HG03045 (cell line): ENCODE results near the gene KCNJ14.

Experiments
- ATAC-seq: cut with Tn5 transposase; IDR thresholded peaks from one replicate; pipeline ENCODE4 v1.9.1; 2021; ENCODE audit warnings: mild to moderate bottlenecking, moderate library complexity; ENCODE audit not compliant: unreplicated experiment

KCNJ14 gene

DNA sequence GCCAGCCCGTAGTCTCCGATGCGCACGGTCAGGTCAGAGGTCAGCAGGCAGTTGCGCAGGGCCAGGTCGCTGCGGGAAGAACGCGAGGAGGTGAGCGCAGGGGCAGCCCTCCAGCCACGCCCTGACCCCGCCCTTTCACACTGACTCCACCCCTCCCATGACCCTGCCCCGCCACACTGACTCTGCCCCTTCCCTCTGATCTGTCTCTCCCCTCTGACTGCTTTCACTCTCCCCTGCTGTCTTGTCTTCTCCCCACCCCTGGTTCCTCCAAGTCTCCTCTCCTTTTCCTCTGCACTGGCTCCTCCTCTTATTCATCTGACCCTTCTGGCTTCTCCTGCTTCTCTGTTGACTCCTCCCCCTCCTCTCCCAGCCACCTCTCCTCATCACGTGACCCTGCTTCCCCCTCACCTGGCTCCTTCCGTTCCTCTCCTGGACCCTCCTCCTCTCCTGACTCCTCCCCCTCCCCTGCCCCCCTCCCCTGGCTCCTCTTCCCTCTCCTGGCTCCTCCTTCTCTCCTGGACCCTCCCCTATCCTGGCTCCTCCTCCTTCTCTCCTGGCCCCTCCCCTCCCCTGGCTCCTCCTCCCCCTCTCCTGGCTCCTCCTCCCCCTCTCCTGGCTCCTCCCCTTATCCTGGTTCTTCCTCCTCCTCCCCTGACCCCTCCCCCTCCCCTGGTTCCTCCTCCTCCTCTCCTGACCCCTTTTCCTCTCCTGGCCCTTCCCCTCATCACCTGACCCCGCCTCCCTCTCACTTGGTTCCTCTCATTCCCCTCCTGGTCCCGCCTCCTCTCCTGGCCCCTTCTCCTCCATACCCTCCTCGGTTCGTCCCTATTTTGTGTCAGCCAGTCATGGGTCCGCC is 46.3 kb downstream of the KCNJ14 start:
- ATAC-seq, result no peak

DNA sequence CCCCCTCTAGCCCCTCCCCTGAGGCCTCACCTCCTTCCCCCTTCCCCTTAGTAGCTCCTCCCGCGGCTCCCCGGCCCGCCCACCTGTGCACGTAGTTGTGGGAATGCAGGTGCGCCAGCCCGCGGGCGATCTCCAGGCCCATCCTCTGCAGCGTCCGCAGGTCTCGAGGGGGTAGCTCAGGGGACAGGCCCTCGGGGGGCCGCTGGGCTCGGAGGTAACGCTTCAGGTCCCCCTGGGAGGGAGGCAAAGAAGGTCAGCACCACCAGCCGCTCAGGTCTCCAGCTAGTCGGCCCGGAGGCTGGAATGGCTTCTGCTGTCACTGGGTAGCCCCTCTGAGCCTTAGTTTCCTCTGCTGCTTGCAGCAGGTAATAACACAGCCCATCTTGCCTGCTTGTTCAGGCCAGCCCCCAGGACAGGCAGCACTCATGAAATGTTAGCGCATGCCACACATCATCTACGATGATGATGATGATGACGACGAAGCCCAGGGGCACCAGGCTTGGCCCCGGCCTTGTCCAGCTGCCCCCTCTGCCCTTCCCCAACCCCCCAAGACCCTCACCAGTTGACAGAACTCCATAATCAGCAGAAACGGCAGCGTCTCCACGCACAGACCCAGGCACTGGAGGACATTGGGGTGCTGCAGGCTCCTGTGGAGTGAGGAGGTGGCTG is 47.1 kb downstream of the KCNJ14 start:
- ATAC-seq, result no peak

DNA sequence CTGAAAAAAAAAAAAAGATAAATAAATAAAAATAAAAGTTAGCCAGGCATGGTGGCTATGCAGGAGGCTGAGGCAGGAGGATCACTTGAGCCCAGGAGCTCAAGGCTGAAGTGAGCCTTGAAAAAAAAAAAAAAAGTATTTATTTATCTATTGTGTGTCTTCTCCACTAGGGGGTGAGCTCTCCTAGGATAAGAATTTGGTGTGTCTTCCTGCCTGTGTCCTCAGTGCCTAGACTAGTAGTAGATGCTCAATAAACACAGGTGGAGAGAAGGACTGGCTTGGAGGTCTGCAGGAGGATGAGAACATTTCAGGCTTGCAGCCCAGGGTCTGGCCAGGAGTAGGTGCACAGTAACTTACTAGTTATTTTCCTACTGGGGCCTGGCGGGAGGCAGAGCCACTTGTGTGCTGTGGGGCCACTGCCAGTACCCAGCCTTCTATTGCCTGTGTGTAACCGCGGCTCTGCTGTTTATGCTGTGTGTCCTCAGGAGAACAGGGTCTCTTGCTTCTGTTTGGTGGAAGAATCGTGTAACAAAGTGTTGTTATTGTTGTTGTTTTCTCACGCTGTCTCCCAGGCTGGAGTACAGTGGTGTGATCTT is 50.9 kb downstream of the KCNJ14 start:
- ATAC-seq, result no peak

DNA sequence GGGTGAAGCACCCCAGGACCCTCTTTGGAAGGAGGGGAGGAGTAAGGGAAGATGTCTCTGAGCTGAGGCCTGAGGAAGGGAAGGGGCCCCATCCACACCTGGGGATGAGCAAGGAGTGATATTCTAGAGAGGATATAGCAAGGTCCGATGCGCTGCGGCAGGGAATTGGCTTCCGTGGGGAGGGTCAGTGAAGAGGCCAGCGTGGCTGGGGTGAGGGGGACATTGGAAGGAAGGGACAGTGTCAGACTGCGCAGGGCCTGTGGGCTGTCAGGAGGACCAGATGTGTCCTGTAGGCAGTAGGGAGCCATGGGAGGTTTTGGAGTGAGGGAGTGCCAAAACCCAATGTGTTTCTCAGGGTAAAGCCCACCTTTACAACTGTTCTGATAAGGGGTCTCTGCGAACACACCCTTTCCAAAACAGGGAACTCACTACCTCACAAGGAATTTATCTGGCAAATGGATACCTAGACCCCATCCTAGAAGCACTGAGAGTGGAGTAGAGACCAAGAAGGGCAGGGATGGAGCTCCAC is 52.6 kb downstream of the KCNJ14 start:
- ATAC-seq, result no peak

DNA sequence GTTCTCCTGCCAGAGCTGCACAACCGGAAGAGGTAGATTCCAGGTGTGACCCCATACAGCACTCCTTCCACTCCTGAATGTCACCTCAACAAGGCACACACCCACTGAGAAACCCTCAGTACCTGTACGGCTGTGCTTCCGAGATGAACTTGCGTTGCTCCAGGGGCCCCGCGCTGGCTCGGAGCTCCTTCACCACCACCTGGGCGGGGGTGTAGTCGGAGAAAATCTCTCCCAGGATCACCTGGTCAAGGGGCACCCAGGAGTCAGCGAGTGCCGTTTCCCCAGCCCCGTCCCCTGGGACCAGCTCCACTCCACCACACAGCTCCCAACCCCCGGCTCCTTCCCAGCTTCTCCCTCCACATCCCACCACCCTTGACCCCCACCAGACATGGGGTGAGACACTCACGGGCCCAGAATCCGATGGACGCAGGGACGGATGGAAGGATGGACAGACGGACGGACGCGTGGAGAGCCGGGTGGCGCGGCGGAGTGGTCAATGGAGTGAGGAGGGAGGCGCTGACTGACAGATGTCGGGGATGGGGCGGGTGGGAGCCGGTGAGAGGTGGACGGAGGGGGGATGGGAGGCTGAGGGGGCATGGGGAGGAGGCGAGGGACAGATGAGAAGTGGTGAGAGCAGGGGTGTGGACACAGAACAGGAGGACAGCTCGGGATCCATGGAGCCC is 53.5 kb downstream of the KCNJ14 start:
- no peak for ATAC-seq

DNA sequence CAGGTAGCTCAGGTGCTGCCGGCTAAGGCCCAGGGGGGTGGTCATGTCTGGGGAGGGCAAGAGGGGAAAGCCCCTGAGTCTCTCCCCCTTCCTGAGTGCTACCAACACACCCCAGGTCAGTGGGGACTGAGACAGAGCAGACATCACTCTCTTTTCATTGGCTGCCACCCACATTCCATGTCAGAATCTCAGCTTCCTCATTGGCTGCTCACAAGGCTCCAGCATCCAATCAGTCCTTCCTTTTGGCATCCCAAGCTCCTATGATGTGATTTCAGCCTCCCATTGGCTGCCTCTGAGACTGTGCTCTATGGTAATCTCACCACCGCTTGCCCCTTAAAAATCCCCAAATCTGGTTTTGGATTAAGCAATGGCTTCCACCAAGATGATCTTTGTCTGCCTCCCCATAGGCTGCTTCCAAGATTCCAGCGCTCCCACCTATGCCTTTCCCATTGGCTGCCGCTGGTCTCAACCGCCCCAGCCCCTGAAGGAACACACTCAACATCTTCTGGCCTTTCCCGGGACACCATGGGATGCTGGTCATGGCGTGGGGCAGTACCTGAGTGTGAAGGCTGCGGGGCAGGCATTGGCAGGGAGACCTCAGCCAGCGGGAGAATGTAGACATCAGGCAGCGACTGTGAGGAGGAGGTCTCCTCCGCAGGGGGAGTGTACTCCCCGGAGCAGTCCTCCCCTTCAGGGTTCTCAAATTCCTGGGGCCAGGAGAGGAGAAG is 54.3 kb downstream of the KCNJ14 start:
- ATAC-seq, result no peak

DNA sequence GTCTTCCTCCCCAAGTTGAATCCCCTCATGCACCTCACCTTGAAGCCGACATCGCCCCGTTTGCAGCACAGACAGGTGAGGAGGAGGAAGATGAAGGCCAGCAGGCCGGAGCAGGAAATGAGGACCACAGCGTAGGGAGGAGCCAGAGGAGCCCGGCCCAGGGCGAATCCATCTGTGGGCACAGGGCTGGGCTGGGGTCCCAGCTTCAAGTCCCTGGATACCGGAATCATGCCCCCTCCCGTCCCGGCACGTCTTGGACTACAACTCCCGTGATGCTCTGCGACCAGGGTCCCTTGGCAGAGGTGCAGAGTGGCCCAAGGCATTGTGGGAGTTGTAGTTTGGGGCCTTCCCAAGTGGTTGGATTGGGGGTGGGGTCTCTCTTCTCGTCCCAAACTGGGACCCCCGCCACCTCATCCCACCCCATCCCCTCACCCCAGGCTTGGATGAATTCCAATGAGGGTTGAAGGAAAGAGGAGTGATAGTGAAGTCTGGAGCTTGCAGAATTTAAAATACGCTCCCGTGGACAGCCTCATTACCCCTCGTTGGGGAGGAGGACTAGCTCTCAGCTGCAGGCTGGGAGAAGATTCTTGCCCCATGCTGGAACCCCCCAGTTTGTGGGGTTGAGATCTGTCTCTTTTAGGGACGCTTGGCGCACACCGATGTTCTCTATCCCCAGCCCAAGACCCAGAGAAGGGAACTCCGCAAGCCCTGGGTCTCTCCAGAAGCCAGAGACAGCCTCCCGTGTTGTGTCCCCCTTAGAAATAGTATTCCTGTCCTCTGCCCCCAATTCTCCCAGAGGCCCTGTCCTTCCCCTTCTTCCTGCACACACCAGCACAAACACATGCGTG is 55.3 kb downstream of the KCNJ14 start:
- ATAC-seq, result no peak

DNA sequence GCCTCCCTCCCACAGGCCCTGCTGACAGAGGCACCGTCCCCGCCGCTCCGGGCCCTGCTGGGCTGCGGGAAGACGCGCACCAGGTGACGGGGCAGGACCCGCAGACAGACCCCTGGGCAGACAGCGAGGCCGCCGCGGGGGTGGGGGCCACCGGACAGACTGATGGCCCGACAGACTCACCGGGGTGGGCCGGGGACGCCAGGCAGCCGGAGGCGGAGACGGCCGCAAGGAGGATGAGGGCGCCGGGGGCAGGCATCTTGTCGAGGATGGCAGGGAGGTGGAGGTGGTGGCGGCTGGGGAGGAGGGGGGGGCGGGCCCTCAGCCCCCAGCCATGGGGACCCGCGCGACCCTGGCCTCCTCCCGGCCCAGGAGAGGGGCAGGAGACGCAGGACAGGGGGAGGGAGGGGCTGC is 56.0 kb downstream of the KCNJ14 start:
- ATAC-seq, result no peak

DNA sequence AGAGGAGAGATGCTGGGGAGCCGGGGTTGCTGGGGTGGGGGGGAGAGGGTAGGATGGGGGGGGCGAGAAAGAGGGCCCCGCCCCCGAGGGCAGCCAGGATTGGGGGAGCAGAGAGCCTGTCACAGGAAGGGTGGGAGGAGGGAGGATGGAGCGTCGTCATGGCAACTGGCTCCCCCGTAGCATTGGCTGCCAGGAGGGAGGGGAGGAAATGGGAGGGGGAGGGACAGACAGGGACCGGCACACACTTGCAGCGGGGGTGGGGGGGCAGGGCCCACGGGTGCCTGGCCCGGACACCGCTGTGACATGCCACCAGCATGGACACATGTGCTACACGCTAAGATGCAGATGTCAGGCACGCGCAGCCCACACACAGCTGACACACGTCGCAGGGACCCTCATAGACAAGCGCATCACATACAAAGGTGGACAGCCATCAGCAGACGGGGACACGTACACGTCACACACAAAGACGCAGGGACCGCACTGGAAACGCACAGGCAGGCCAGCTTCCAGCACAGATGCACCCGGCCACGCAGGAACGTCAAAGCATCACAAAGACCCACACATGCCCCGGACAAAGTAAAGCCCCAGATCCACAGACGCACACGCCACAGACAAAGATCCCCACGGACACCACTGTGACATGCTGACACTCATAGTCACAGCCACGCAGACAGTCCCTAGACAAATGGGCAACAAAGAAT is 56.6 kb downstream of the KCNJ14 start, which contains the start of gene LMTK3:
Gene LMTK3, minus strand, starts transcription at position 36 of the 704 bp plus-strand sequence. CDS start 259 bp downstream, outside the sequence.
- no peak for ATAC-seq

DNA sequence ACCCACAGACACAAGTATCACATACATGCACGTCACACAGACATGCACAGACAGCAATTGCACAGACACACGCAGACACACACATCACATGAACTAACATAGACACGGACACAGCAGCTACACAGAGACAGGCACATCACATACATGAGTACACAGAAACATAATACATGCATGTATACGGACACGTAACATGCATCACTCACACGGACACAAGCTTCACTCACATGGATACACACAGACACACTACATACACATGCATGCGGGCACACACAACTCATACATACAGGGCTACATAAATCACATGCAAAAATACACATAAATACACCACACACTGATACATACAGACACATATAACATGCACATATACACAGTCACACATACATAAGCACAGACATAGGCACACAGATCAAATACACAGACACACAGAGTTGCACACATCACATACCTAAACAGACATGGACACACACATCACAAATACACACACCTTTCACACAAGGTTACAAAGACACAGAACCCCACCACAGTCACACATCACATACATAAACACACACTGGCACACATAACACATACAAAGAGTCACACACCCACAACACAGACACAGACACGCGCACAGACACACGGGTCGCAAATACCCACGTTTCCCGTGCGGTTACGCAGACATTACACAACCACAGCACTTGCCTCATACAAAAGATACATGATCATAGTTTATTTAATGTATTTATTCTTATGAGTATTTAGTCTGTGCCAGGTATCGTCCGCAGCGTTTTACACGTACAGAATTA is 57.3 kb downstream of the KCNJ14 start:
- ATAC-seq, result no peak

DNA sequence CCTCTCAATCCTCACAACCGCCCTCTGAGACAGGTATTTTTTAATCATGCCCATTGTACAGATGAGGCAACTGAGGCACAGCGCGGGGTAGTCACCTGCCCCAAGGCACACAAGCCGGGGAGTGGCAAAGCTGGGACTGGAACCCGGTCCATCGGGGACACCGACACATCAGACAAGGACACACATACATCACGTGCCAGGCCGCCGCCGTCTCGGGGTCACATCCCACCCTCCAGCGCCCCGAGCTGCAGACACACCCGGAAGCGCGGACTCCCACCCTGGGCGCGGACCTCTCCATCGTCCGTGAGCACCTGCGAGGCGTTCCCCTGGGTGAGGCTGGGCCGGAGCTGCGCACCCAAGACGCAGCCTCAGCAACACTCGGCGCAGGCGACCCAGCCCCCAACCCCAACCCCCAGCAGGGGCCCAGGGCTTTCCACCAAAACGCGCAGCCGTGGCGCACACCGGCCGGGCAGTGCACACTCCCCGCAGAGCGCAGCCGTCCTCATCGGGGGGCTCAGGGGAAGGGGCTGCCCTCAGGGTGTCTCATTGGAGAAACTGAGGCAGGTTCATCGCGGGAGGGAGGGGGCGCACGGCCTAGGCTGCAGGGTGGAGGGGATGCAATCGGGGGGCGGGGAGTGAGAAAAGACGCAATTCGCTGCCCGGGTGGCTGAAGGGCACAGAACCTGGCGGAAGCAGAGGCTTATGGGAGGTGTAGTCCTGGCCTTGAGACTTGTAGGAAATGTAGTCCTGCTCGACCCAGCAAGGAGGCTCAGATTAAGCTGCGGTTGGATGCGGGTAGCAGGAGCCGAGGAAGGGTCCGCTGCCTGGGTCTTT is 58.1 kb downstream of the KCNJ14 start:
- ATAC-seq, result no peak

DNA sequence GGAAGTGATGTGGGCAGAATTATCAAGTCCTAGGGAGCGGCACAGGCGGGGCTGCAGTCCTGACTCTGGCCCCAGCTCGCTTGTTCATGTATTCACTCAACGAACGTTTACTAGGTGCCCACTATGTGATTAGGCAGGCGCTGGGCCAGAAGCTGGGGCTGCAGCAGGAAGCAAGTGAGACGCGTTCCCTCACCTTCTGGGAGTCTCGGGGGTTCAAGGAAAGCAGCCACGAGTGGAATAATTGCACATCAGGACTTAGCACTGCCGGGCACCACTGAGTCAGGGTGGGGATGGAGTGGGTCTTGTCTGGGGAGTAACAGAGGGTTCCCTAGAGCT is 58.7 kb downstream of the KCNJ14 start:
- ATAC-seq, result no peak

DNA sequence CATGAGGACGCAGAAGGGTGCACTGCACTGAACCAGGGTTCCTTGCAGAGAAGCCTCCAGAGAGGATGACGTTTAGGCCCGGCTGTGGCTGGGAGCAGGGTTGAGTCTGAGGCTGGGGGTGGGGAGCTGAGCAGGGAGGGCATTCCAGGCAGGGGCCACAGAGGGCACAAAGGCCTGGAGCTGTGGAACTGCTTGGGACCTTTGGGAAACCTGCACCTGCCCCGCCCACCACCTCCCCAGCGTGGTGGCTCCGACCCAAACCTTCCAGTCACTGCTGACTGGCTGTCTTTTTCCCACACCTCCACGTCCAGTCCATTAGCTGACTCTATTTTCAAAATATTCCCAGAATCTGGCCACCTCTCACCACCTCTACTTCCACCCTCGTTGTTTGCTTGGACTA is 61.2 kb downstream of the KCNJ14 start:
- no peak for ATAC-seq
